GM06990 (cell line): ENCODE results near the gene NME8.

Experiments
- DNase-seq: peaks from one replicate; pipeline ENCODE4 v3.0.0-alpha.2; 2011; ENCODE audit not compliant: insufficient read length; ENCODE audit errors: extremely low read depth
- H3K27me3 ChIP-seq: replicated peaks from 2 replicates; pipeline ENCODE4 v1.6.0; 2011; ENCODE audit warnings: low read length; ENCODE audit not compliant: control insufficient read depth, insufficient read depth
- H3K36me3 ChIP-seq: 2 replicates; pipeline ENCODE4 v1.5.1; 2011; ENCODE audit warnings: low read length; ENCODE audit not compliant: control insufficient read depth, insufficient read depth
- H3K4me3 ChIP-seq: replicated peaks from 2 replicates; pipeline ENCODE4 v1.5.1; 2011; ENCODE audit warnings: low read depth, mild to moderate bottlenecking, control low read depth, low read length
- TF ChIP-seq, protein P1 (sequence below): IDR thresholded peaks from 2 replicates; pipeline ENCODE4 v1.5.1; 2011; ENCODE audit warnings: low read length, control low read depth, mild to moderate bottlenecking, inconsistent platforms; ENCODE audit not compliant: insufficient read depth, poor library complexity, severe bottlenecking

The NME8 gene

GRCh38 chr7:37916017-37916672 is 67.7 kb downstream of the NME8 start:
- H3K27me3 ChIP-seq = no peaks in the 10 kb centered on the region; the same call in 1 of the 2 replicates
- DNase-seq = peak; percentile 37
- peak overlapping the region; percentile 52 for H3K4me3 ChIP-seq
- TF ChIP-seq, protein P1, sequence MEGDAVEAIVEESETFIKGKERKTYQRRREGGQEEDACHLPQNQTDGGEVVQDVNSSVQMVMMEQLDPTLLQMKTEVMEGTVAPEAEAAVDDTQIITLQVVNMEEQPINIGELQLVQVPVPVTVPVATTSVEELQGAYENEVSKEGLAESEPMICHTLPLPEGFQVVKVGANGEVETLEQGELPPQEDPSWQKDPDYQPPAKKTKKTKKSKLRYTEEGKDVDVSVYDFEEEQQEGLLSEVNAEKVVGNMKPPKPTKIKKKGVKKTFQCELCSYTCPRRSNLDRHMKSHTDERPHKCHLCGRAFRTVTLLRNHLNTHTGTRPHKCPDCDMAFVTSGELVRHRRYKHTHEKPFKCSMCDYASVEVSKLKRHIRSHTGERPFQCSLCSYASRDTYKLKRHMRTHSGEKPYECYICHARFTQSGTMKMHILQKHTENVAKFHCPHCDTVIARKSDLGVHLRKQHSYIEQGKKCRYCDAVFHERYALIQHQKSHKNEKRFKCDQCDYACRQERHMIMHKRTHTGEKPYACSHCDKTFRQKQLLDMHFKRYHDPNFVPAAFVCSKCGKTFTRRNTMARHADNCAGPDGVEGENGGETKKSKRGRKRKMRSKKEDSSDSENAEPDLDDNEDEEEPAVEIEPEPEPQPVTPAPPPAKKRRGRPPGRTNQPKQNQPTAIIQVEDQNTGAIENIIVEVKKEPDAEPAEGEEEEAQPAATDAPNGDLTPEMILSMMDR = no peak
- no peaks in the 10 kb centered on the region for H3K36me3 ChIP-seq

GRCh38 chr7:37916673-37917660 is 68.6 kb downstream of the NME8 start, which contains the start of gene SFRP4:
SFRP4 (minus strand) TSS chr7:37916817; CDS start chr7:37916537, 280 bp downstream.
- Histone ChIP-seq H3K36me3 (no peaks in the 10 kb centered on the region), H3K4me3 (peak within 1 kb of the TSS; percentile 52), H3K27me3 (no peaks in the 10 kb centered on the region; the same call in 1 of the 2 replicates)
- no peak for DNase-seq
- TF ChIP-seq, protein P1 = peak; percentile 63

DNA sequence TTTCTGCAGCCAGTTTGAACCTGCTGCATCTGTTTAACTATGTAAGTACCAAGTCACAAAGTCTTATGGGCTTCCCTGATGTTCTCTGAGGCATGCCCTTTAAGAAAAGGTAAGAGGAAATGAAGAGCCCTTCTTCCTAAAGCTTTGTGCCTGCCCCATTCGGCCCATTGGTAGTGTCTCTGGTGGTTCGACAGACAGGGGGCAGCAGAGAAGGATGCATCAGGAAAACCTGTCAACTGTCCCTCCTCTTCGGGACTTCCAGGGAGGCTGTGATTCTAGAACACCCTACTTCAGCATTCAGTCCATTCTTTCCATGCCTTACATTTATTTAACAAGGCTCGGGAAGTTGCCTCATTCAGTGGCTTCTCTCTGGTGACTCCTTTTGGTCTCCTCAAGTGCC is 70.1 kb downstream of the NME8 start:
- Histone ChIP-seq H3K27me3 (no peaks in the 10 kb centered on the region; the same call in 1 of the 2 replicates), H3K4me3 (no peak overlapping the region), H3K36me3 (no peaks in the 10 kb centered on the region)
- TF ChIP-seq, protein P1 = peak; percentile 36
- no peak for DNase-seq

GRCh38 chr7:37920305-37920848 is 72.0 kb downstream of the NME8 start, which contains the start of gene EPDR1:
EPDR1 (plus strand) TSS chr7:37920640; CDS start chr7:37920940, 300 bp downstream.
- Histone ChIP-seq H3K36me3 (no peaks in the 10 kb centered on the region), H3K4me3 (peak within 1 kb of the TSS; percentile 66), H3K27me3 (no peaks in the 10 kb centered on the region; the same call in 1 of the 2 replicates)
- TF ChIP-seq, protein P1 = peak; percentile 42
- peak; percentile 51 for DNase-seq
